ENCODE measurements around the gene TMSB10.
"Not testable (repeated sequence)": the region's sequence is repeated elsewhere in the genome, so short reads cannot be mapped to it uniquely, and the experiment has no call there.

TMSB10 gene

DNA sequence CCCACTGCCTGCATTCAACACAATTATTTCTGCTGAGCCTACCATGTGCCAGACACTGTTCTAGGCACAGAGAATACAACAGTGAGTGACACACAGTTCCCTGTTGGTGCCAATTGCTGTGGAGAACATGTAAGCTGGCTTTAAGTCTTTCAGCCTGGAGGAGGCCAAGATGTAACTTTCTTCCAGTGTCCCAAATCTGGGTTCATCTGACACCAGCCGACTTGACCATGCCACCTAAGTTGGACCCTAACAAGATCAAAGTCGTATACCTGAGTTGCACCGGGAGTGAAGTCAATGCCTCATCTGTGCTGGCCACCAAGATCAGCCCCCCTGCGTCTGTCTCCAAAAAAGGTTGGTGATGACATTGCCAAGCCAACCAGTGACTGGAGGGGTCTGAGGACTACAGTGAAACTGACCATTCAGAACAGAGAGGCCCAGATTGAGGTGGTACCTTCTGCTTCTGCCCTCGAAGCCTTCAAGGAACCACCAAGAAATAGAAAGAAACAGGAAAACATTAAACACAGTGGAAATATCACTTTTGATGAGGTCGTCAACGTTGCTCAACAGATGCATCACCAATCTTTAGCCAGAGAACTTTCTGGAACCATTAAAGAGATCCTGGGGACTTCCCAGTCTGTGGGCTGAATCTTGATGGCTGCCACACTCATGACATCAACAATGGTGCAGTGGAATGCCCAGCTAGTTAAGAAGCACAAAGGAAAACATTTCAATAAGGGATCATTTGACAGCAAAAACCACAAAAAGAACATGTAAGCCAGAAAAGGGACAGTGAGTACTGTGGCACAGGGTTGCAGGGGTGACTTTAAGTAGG, 30.9 kb upstream of the TMSB10 start:
- H3K27ac Mint-ChIP-seq, result peak overlapping the region; percentile 13
- H3K36me3 Mint-ChIP-seq (ENCODE audit: low read depth), result peaks cover 11% of the 10 kb centered on the region
- H3K9me3 Mint-ChIP-seq, result no peaks in the 10 kb centered on the region
- no peak overlapping the region for H3K4me3 Mint-ChIP-seq
- peaks cover 40% of the 10 kb centered on the region for H3K4me1 Mint-ChIP-seq (ENCODE audit: low read depth)
- intact Hi-C loops (cut with micrococcal nuclease), result no loop called here
- peaks cover 27% of the 10 kb centered on the region for H3K27me3 Mint-ChIP-seq

DNA sequence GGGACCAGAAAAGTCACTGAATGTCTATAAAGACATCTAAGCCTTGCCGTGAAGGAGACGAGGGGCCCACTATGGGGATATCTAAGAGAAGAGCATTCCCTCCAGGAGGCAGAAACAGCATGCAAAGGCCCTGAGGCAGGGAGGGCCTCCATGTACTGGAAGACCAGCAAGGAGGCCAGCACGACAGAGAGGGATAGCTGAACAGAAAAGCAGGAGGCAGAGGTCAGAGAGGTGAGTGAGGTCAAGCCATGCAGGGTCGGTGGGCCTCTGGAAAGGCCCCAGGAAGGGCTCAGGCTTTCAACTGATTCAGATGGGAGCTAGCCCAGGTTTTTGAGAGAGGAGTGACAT, 30.3 kb upstream of the TMSB10 start:
- Mint-ChIP-seq H3K36me3 (ENCODE audit: low read depth) (peaks cover 7% of the 10 kb centered on the region), H3K27ac (peak overlapping the region; percentile 13), H3K27me3 (peaks cover 30% of the 10 kb centered on the region), H3K4me1 (ENCODE audit: low read depth) (peaks cover 46% of the 10 kb centered on the region), H3K9me3 (no peaks in the 10 kb centered on the region), H3K4me3 (no peak overlapping the region)
- intact Hi-C loops (cut with micrococcal nuclease), result no loop called here

DNA sequence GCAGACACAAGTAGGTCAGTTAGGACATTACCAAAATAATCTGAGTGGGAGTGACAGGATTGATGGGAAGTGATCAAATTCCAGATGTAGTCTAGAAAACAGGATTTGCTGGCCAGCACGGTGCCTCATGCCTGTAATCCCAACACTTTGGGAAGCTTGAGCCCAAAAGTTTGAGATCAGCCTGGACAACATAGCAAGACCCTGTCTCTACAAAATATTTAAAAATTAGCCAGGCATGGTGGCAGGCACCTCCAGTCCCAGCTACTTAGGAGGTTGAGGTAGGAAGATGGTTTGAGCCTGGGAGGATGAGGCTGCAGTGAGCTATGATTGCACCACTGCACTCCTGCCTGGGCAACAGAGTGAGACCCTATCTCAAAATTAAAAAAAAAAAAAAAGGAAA, 29.8 kb upstream of the TMSB10 start:
- H3K36me3 Mint-ChIP-seq (ENCODE audit: low read depth); H3K4me3 Mint-ChIP-seq; intact Hi-C loops (cut with micrococcal nuclease); H3K9me3 Mint-ChIP-seq: not testable (repeated sequence)
- Mint-ChIP-seq H3K27ac (peak overlapping the region; percentile 12), H3K27me3 (peaks cover 30% of the 10 kb centered on the region), H3K4me1 (ENCODE audit: low read depth) (peaks cover 51% of the 10 kb centered on the region)

DNA sequence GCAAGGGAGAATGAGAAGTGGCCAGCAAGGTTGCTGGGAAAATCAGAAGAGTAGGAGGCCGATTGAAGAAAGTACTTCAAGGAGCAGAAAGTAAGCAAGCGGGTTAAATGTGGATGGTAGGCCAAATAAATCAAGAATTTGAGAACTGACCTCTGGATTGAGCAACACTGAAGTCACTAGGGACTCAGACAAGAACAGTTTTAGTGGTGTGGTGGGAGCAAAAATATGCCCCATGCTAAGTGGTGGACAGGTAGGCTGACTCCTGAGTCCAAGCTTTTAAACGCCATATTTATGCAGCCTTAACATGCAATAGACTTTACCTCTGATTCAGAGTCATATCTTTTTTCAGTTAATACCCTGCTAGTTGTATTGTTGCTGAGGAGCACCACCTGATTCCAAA, 29.1 kb upstream of the TMSB10 start:
- peaks cover 36% of the 10 kb centered on the region for H3K27me3 Mint-ChIP-seq
- H3K4me3 Mint-ChIP-seq, result no peak overlapping the region
- peak overlapping the region; percentile 12 for H3K27ac Mint-ChIP-seq
- intact Hi-C loops (cut with micrococcal nuclease), result no loop called here
- peaks cover 57% of the 10 kb centered on the region for H3K4me1 Mint-ChIP-seq (ENCODE audit: low read depth)
- peaks cover 9% of the 10 kb centered on the region for H3K36me3 Mint-ChIP-seq (ENCODE audit: low read depth)
- H3K9me3 Mint-ChIP-seq, result no peaks in the 10 kb centered on the region

DNA sequence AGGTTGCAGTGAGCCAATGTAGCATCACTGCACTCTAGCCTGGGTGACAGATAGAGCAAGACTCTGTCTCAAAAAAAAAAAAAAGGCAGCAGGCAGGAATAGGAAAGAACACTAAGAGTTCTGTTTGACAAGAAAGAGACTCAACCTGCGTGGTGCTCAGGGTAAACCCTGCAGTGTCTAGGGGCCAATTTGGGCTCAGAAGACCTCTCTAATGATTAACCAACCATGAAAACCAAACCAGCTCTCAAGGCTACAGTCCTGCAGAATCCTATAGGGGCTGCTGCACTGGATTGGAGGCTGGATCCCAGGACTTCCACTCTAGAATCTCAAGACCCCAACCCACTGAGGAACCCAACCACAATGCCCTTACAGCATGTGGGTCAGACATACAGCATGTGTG, 27.0 kb upstream of the TMSB10 start:
- intact Hi-C loops (cut with micrococcal nuclease), result no loop called here
- Mint-ChIP-seq H3K27ac (no peak overlapping the region), H3K4me1 (ENCODE audit: low read depth) (peaks cover 76% of the 10 kb centered on the region), H3K4me3 (no peak overlapping the region), H3K9me3 (no peaks in the 10 kb centered on the region), H3K27me3 (peaks cover 47% of the 10 kb centered on the region), H3K36me3 (ENCODE audit: low read depth) (peaks cover 9% of the 10 kb centered on the region)

DNA sequence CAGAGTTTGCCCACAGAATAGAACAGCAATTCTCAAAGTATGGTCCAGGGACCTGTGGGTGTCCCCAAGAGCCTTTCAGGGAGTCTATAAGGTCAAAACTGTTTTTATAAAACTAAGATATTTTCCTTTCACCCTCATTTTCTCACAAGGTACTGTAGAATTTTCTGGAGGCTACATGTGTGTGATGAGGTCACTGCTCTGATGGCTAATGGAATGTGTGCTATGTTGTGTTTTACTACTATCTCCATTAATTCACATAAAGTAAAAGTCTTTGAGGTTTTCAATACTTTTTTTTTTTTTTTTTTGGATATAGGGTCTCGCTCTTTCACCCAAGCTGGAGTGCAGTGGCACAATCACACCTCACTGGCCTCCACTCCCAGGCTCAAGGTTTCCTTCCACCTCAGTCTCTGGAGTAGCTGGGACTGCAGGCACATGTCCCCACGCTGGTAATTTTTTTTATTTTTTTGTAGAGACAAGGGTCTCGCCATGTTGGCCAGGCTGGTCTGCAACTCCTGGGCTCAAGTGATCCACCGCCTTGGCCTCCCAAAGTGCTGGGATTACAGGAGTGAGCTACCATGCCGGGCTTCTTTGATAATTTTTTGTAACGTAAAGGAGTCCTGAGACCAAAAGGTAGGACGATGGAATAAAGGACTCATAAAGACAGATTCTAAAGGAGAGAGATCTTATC, 26.4 kb upstream of the TMSB10 start:
- intact Hi-C loops (cut with micrococcal nuclease), result no loop called here
- H3K27ac Mint-ChIP-seq, result peak overlapping the region; percentile 88
- peak overlapping the region; percentile 85 for H3K4me3 Mint-ChIP-seq
- peaks cover 51% of the 10 kb centered on the region for H3K27me3 Mint-ChIP-seq
- H3K9me3 Mint-ChIP-seq, result no peaks in the 10 kb centered on the region
- peaks cover 77% of the 10 kb centered on the region for H3K4me1 Mint-ChIP-seq (ENCODE audit: low read depth)
- peaks cover 9% of the 10 kb centered on the region for H3K36me3 Mint-ChIP-seq (ENCODE audit: low read depth)

DNA sequence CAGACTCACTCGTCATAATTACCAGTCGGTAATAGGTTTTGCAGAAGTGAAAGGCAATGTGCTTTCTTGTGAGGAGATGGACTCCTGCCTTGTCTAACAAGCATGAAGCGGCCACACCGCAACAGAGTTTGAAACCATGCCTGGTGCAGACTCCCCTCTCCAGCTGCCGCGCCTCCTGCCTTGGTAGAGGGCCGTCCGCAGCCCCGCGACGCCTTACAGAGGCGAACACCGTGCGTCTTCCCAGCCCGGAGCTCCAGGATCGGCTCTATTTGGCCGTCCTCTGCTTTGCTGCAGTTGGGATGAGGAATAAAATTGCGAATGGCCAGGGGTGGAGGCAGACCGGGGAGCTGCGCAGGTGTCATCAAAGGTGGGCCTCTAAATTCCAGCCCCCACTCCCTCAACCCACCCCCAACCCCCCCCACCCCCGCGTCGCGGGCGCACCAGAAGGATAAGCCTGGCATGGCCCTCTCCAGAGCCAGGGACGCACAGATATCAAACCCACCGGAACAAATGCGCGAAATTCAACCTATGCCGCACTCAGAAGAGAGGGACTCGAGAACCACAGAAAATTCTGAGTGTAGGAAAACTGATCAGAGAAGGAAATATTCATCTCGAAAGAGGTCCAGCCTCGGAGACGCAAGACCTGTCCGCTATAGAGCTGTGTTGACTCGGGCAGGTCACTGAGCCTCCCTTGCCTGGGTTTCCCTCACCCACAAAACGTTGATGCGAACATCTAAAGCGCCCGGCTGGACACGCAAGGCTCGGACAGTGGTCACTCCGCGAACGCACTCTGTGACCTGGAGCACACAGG, 25.7 kb upstream of the TMSB10 start:
- intact Hi-C loops (cut with micrococcal nuclease), result no loop called here
- H3K27ac Mint-ChIP-seq, result peak overlapping the region; percentile 88

DNA sequence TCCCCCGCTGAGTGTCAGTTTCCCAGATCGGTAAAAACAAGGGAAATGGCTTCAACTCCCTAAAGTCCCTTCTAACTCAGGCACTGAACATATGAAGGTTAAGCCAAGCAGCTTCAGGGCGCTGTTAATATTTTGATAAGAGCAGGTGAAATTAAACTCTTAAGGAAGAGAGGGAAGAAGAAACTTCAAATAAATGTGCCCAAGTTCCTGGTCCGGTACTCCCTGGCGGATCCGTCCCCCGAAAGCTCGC, 25.1 kb upstream of the TMSB10 start:
- intact Hi-C loops (cut with micrococcal nuclease), result no loop called here
- Mint-ChIP-seq H3K9me3 (no peaks in the 10 kb centered on the region), H3K4me1 (ENCODE audit: low read depth) (peaks cover 71% of the 10 kb centered on the region), H3K36me3 (ENCODE audit: low read depth) (peaks cover 9% of the 10 kb centered on the region), H3K27ac (peak overlapping the region; percentile 88), H3K27me3 (peaks cover 52% of the 10 kb centered on the region), H3K4me3 (peak overlapping the region; percentile 85)

More for the DNA sequence above, 25.7 kb upstream of the TMSB10 start:
- Mint-ChIP-seq H3K36me3 (ENCODE audit: low read depth) (peaks cover 9% of the 10 kb centered on the region), H3K27me3 (peaks cover 52% of the 10 kb centered on the region), H3K4me1 (ENCODE audit: low read depth) (peaks cover 76% of the 10 kb centered on the region), H3K4me3 (peak overlapping the region; percentile 85), H3K9me3 (no peaks in the 10 kb centered on the region)

DNA sequence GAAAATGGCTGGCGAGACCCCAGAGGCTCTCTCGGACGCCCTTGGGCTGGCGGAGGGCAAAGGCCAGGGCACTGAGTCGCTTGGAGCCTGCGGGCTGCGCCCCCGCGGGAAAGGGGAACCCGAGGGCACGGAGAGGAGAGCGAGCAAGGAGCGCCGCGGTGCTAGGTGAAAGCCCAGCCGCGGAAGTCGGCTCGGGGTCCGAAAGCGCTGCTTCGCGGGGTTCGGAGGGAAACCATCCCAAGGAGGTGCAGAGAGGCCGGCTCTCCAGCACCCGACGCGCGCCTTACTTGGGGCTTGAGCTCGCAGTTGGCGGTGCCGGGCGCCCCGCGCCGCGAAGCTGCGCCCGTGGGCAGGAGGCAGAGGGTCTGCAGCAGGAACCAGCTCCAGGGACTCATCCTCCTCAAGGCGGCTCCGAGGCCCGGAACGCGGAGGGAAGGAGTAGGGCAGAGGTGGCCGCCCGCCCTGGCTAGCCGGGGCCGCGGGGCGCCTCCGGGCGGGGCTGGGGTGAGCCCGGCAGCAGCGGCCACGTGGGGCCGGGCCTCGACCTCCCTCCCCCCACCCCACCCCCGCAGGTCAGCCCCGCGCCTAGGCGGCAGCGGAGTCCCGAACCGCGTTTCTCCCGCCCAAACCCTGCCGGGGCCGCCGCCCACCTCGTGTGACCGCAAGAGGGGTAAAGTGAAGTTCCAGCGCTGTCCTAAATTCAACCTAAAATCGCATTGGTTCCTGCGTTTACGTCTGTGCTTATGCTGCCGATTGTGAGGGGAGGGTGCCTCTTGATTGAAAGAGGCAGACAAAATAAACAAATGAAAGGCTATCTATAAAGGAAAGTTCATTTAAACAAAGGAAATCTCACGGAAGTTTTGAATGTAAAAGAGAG, 24.6 kb upstream of the TMSB10 start, which contains the start of gene TRABD2A:
Gene TRABD2A (minus strand): TSS at position 440 of the 877 bp plus-strand sequence. CDS start 45 bp downstream, at position 395.
- peak within 1 kb of the TSS; percentile 88 for H3K27ac Mint-ChIP-seq
- peaks cover 67% of the 10 kb centered on the region for H3K4me1 Mint-ChIP-seq (ENCODE audit: low read depth)
- peaks cover 9% of the 10 kb centered on the region for H3K36me3 Mint-ChIP-seq (ENCODE audit: low read depth)
- no peaks in the 10 kb centered on the region for H3K9me3 Mint-ChIP-seq
- peak within 1 kb of the TSS; percentile 85 for H3K4me3 Mint-ChIP-seq
- intact Hi-C loops (cut with micrococcal nuclease), result no loop called here
- H3K27me3 Mint-ChIP-seq, result peaks cover 52% of the 10 kb centered on the region

DNA sequence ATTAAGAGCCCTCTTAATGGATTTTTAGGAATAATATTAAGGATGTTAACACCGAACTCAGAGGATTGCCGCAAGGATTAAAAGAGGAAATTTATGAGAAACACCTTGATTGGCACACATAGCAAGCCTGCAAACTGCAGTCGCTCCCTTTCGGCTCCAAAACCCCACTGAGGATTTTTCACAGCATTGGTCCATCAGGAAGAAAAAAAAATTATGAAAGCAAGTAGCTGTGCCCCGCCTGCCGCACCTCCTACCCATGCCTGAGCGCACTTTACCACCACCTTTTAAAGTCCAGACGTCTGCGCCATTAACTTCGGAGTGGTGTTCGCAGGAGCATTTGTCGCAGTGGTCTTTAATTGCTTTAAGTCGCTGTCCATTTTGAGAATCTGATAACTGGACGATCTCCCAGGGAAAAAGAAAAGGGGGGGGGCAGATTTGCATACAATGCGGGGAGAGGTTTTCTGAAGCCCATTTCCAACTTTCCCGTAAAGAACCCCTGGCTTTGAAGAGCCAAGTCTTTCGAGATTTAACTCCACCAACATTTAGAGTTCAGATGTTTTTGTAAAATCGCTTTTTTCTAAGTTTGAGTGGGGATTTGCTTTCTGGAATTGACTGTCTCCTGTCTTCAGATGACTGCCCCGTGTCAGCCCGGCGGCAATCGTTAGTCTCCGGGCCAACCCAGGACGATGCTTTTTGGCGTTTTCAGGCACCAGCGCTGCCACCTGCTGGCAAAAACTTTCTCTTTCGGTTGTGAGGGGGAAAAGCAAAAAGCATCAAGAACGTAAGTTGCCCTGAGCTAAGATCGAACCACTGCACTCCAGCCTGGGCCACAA, 23.7 kb upstream of the TMSB10 start:
- intact Hi-C loops (cut with micrococcal nuclease), result loop anchor here (2.0 kb wide), 1 partner anchor 43 kb away; no protein-coding TSS in a partner anchor

DNA sequence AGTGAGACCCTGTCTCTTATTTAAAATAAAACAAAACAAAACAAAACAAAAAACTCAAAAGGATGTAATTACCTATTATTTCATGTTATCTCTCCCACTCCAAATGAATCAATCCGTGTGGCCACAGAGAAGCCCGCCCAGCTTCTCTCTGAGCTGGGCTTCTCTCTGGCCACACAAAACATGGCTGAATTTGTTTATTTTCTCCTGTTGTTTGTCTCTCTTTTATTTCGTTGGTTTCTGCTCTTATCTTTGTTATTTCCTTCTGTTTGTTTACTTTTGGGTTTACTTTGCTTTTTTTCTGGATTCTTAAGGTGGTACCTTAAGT, 23.1 kb upstream of the TMSB10 start:
- peak overlapping the region; percentile 88 for H3K27ac Mint-ChIP-seq
- H3K27me3 Mint-ChIP-seq, result peaks cover 49% of the 10 kb centered on the region
- H3K9me3 Mint-ChIP-seq, result no peaks in the 10 kb centered on the region
- H3K36me3 Mint-ChIP-seq (ENCODE audit: low read depth), result peaks cover 9% of the 10 kb centered on the region
- intact Hi-C loops (cut with micrococcal nuclease), result loop anchor here (2.0 kb wide), 1 partner anchor 42 kb away; no protein-coding TSS in a partner anchor
- peak overlapping the region; percentile 77 for H3K4me3 Mint-ChIP-seq
- peaks cover 65% of the 10 kb centered on the region for H3K4me1 Mint-ChIP-seq (ENCODE audit: low read depth)

More for the DNA sequence above, 23.7 kb upstream of the TMSB10 start:
- Mint-ChIP-seq H3K27ac (peak overlapping the region; percentile 88), H3K9me3 (no peaks in the 10 kb centered on the region), H3K4me1 (ENCODE audit: low read depth) (peaks cover 65% of the 10 kb centered on the region), H3K36me3 (ENCODE audit: low read depth) (peaks cover 9% of the 10 kb centered on the region), H3K27me3 (peaks cover 50% of the 10 kb centered on the region), H3K4me3 (peak overlapping the region; percentile 77)

DNA sequence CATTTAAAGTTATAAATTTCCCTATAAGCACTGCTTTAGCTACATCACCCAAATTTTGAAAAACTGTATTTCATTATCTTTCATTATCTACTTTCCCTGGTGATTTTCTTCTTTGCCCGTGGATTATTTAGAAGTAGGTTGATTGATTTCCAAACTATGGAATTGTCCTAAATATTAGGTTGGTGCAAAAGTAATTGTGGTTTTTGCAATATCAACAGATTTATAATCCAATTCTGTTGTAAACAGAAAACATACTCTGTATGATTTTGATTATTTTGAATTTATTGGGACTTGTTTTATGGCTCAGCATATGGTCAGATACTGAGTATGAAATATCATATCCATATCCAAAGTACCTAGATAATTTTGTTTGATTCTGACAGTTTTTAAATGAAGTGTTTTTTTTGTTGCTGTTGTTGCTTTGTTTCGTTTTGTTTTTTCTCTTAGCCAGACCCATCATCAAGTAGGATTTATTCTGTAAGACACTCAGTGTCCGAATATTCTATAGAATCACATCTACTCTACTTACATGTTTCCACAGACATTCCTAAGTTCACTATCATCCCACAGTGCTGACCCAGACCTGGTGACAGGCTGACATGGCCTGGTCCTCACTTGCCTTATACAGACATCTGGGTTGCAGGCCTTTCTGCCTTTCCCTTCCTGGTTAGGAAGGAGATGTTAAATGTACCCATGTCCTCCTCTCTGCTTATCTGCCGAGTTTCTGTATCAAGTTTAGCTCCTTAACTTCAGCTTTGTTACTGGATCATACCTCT, 22.5 kb upstream of the TMSB10 start:
- Mint-ChIP-seq H3K27me3 (peaks cover 44% of the 10 kb centered on the region), H3K4me3 (no peak overlapping the region), H3K4me1 (ENCODE audit: low read depth) (peaks cover 64% of the 10 kb centered on the region), H3K36me3 (ENCODE audit: low read depth) (peaks cover 9% of the 10 kb centered on the region), H3K9me3 (no peaks in the 10 kb centered on the region), H3K27ac (peak overlapping the region; percentile 88)
- intact Hi-C loops (cut with micrococcal nuclease), result loop anchor here (2.0 kb wide), 1 partner anchor 42 kb away; no protein-coding TSS in a partner anchor

Measured in dendritic cell treated with granulocyte-macrophage colony-stimulating factor and Interleukin-4, amounts not matched to agents 40 ng/mL and 50 ng/mL, for 4 days (primary cell).